OCI-LY1 (cell line): ENCODE data around the gene PDZRN4.

Experiments
- H2AFZ ChIP-seq: fragments of 200-600 bp; sonication (generic), shearing (Covaris generic); 2 replicates; pipeline ENCODE4 v1.6.0; 2014; ENCODE audit warnings: antibody characterized with exemption, mild to moderate bottlenecking, low read length
- H3F3A ChIP-seq: fragments of 200-600 bp; sonication (generic), shearing (Covaris generic); 2 replicates; pipeline ENCODE4 v1.6.0; 2014; ENCODE audit warnings: mild to moderate bottlenecking, antibody characterized with exemption, low read length, moderate library complexity; ENCODE audit not compliant: insufficient read depth
- H3K27ac ChIP-seq: fragments of 200-600 bp; sonication (generic); 2 replicates; pipeline ENCODE4 v1.5.1; 2014; ENCODE audit warnings: low read length, mixed run types, mild to moderate bottlenecking, low read depth; ENCODE audit not compliant: poor library complexity, severe bottlenecking
- H3K27me3 ChIP-seq: fragments of 200-600 bp; sonication (generic); 2 replicates; pipeline ENCODE4 v1.6.0; 2014; ENCODE audit warnings: antibody characterized with exemption, mild to moderate bottlenecking, low read length, moderate library complexity; ENCODE audit not compliant: insufficient read depth
- H3K36me3 ChIP-seq: fragments of 200-600 bp; sonication (generic); 2 replicates; pipeline ENCODE4 v1.6.1; 2014; ENCODE audit warnings: mild to moderate bottlenecking, antibody characterized with exemption, low read length, moderate library complexity, mixed read lengths; ENCODE audit not compliant: insufficient read depth
- H3K4me1 ChIP-seq: fragments of 200-600 bp; sonication (generic); 2 replicates; pipeline ENCODE4 v1.5.1; 2014; ENCODE audit warnings: mild to moderate bottlenecking, low read length, moderate library complexity; ENCODE audit not compliant: insufficient read depth, severe bottlenecking
- H3K4me2 ChIP-seq: fragments of 200-600 bp; sonication (generic), shearing (Covaris generic); 2 replicates; pipeline ENCODE4 v1.6.1; 2014; ENCODE audit warnings: low read length
- H3K4me3 ChIP-seq: fragments of 200-600 bp; sonication (generic); 2 replicates; pipeline ENCODE4 v1.5.1; 2014; ENCODE audit warnings: low read length, low read depth, mild to moderate bottlenecking, mixed read lengths; ENCODE audit not compliant: poor library complexity, severe bottlenecking
- H3K79me2 ChIP-seq: fragments of 200-600 bp; shearing (Covaris generic); 2 replicates; pipeline ENCODE4 v1.6.1; 2016; ENCODE audit warnings: mixed run types, low read length, mixed read lengths; ENCODE audit not compliant: insufficient read depth
- H3K9ac ChIP-seq: fragments of 200-600 bp; sonication (generic), shearing (Covaris generic); 2 replicates; pipeline ENCODE4 v1.6.1; 2014; ENCODE audit warnings: mild to moderate bottlenecking, low read length, mixed read lengths
- H3K9me2 ChIP-seq: fragments of 200-600 bp; sonication (generic), shearing (Covaris generic); 2 replicates; pipeline ENCODE4 v1.6.1; 2014; ENCODE audit warnings: low read depth, mild to moderate bottlenecking, low read length, mixed read lengths
- H3K9me3 ChIP-seq: fragments of 200-600 bp; shearing (Covaris generic); 2 replicates; pipeline ENCODE4 v1.6.1; 2014; ENCODE audit warnings: low read length, mixed read lengths
- H4K20me1 ChIP-seq: fragments of 200-600 bp; sonication (generic), shearing (Covaris generic); 2 replicates; pipeline ENCODE4 v1.6.0; 2016; ENCODE audit warnings: mild to moderate bottlenecking, low read length; ENCODE audit not compliant: insufficient read depth
- EZH2 ChIP-seq: fragments of 200-600 bp; sonication (generic), shearing (Covaris generic); IDR thresholded peaks from 2 replicates; pipeline ENCODE4 v1.8.0; 2017; ENCODE audit warnings: borderline replicate concordance, mixed run types, mild to moderate bottlenecking, antibody characterized with exemption, low read length, moderate library complexity, mixed read lengths
- TF ChIP-seq, protein P1 (sequence below): fragments of 200-600 bp; sonication (generic), shearing (Covaris generic); IDR thresholded peaks from 2 replicates; pipeline ENCODE4 v1.5.1; 2017; ENCODE audit warnings: mild to moderate bottlenecking, antibody characterized with exemption, low read length, moderate library complexity, mixed read lengths

Gene PDZRN4

DNA sequence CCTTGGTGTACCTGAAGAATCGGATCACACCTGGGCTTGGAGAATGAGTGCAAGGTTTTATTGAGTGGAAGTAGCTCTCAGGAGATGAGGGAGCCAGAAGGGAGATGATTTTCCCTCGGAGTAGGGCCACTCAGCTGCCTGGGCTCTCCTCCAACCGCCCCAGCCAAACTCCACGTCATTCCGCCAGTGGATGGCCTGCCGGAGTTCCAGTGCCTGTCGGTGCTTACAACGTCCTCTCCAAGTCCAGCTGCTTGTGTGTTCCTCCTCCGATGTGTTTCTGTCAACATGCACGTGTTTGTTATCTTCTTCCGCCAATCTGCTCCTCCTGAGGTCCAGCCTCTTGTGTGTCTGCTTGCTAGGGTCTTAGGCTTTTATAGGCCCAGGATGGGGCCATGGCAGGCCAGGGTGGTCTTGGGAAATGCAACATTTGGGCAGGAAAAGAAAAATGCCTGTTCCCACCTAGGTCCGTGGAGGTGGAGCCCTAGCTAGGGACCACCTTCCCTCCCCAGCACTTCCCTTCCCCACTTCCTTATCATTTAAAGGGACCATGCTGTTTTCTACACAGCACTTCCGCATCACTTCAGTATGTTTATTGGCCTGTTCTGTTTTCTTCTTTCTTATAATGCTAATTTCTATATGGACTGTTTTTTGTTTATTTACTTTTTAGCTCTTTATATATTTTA is 343.2 kb downstream of the PDZRN4 start:
- Histone ChIP-seq H4K20me1 (no peaks in the 10 kb centered on the region), H3K9me2 (no peaks in the 10 kb centered on the region), H3F3A (no peaks in the 10 kb centered on the region), H3K9me3 (no peaks in the 10 kb centered on the region), H3K4me3 (no peak overlapping the region), H3K9ac (no peak overlapping the region), H3K79me2 (no peaks in the 10 kb centered on the region), H3K4me1 (no peaks in the 10 kb centered on the region), H3K27ac (no peak overlapping the region), H2AFZ (no peak overlapping the region), H3K27me3 (no peaks in the 10 kb centered on the region), H3K4me2 (no peak overlapping the region), H3K36me3 (no peaks in the 10 kb centered on the region)
- no peak for TF ChIP-seq EZH2
- TF ChIP-seq, protein P1, sequence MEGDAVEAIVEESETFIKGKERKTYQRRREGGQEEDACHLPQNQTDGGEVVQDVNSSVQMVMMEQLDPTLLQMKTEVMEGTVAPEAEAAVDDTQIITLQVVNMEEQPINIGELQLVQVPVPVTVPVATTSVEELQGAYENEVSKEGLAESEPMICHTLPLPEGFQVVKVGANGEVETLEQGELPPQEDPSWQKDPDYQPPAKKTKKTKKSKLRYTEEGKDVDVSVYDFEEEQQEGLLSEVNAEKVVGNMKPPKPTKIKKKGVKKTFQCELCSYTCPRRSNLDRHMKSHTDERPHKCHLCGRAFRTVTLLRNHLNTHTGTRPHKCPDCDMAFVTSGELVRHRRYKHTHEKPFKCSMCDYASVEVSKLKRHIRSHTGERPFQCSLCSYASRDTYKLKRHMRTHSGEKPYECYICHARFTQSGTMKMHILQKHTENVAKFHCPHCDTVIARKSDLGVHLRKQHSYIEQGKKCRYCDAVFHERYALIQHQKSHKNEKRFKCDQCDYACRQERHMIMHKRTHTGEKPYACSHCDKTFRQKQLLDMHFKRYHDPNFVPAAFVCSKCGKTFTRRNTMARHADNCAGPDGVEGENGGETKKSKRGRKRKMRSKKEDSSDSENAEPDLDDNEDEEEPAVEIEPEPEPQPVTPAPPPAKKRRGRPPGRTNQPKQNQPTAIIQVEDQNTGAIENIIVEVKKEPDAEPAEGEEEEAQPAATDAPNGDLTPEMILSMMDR, result no peak

DNA sequence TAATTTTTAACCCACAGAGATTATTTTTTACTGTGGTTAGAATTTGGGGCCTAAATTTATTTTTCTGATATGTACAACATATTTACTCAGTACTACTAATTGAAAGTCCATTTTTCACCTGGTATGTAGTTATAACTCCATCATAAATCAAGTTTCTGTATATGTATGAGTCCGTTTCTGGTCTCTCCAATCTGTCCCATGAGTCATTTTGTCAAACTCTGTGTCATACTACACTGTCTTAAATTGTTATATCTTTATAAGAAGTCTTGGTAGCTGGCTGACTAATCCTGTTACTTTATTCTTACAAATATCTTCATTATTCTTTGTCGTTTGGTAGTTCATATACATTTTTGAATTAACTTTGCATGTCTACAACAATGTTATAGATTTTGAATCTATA is 344.0 kb downstream of the PDZRN4 start:
- no peak for TF ChIP-seq EZH2
- TF ChIP-seq, protein P1, result no peak
- Histone ChIP-seq H3K9me2 (no peaks in the 10 kb centered on the region), H2AFZ (no peak overlapping the region), H3K4me2 (no peak overlapping the region), H3K9ac (no peak overlapping the region), H3K27me3 (no peaks in the 10 kb centered on the region), H4K20me1 (no peaks in the 10 kb centered on the region), H3K9me3 (no peaks in the 10 kb centered on the region), H3K27ac (no peak overlapping the region), H3K79me2 (no peaks in the 10 kb centered on the region), H3K4me1 (no peaks in the 10 kb centered on the region), H3K36me3 (no peaks in the 10 kb centered on the region), H3K4me3 (no peak overlapping the region), H3F3A (no peaks in the 10 kb centered on the region)

DNA sequence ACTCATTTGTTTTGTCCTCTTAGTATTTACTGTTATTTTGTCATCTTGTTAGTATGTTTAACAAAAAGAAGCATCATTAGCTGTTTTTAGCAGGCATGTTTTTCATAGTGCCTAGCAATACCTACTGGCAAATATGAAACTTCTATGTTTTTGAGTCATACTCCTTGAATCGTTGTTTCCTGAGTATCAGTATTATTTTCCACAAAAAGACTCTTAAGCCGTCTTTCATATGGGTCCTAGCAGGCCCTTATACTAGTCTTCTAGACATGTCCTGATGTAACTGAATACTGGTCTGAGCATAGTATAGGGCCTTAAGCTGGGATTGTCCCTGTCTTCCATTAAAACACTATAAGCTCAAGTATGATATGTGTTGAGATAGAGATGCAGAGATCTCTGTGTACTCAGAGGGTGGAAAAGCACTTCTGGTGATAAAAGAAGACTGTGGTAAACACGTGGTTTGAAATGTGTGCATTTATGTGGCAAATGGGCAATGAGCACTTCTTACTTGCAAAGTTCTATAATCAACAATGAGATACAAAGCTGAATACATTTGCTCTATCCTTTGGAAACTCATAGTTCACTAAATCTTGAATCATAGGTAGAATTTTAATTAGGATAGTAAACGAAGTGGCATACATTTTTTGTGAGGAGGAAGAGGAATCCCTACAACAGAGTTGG is 348.8 kb downstream of the PDZRN4 start:
- TF ChIP-seq EZH2, result no peak
- TF ChIP-seq, protein P1, result no peak
- H3K9ac ChIP-seq, result no peak overlapping the region
- no peak overlapping the region for H2AFZ ChIP-seq
- no peak overlapping the region for H3K4me3 ChIP-seq
- no peaks in the 10 kb centered on the region for H3K4me1 ChIP-seq
- H3K9me3 ChIP-seq, result no peaks in the 10 kb centered on the region
- no peak overlapping the region for H3K4me2 ChIP-seq
- no peaks in the 10 kb centered on the region for H4K20me1 ChIP-seq
- H3K27ac ChIP-seq, result no peak overlapping the region
- no peaks in the 10 kb centered on the region for H3K79me2 ChIP-seq
- H3K36me3 ChIP-seq, result no peaks in the 10 kb centered on the region
- H3K27me3 ChIP-seq, result no peaks in the 10 kb centered on the region
- no peaks in the 10 kb centered on the region for H3K9me2 ChIP-seq
- no peaks in the 10 kb centered on the region for H3F3A ChIP-seq
